Osteocyte (in vitro differentiated cells): Measurements from ENCODE around the gene PRSS1. TPM values are rescaled to one million over a fixed set of nuclear protein-coding genes. Genes with fewer than 3 reads are reported as not detected.

Experiments used
- DNase-seq: peaks from one replicate; pipeline ENCODE4 v3.0.0; 2021; ENCODE audit warnings: mixed read lengths; ENCODE audit not compliant: unreplicated experiment; ENCODE audit errors: extremely low spot score
- H3K27ac Mint-ChIP-seq: one replicate; pipeline ENCODE4 v1.8.0; 2021; ENCODE audit warnings: mild to moderate bottlenecking, mixed read lengths; ENCODE audit not compliant: unreplicated experiment
- H3K27me3 Mint-ChIP-seq: one replicate; pipeline ENCODE4 v1.8.0; 2021; ENCODE audit warnings: mixed read lengths; ENCODE audit not compliant: unreplicated experiment
- H3K36me3 Mint-ChIP-seq: one replicate; pipeline ENCODE4 v1.8.0; 2021; ENCODE audit warnings: mixed read lengths; ENCODE audit not compliant: unreplicated experiment
- H3K4me1 Mint-ChIP-seq: one replicate; pipeline ENCODE4 v1.8.0; 2021; ENCODE audit warnings: mixed read lengths; ENCODE audit not compliant: unreplicated experiment
- H3K4me3 Mint-ChIP-seq: one replicate; pipeline ENCODE4 v1.8.0; 2021; ENCODE audit warnings: mild to moderate bottlenecking, moderate library complexity, mixed read lengths; ENCODE audit not compliant: unreplicated experiment
- H3K9me3 Mint-ChIP-seq: one replicate; pipeline ENCODE4 v1.8.0; 2021; ENCODE audit warnings: mixed read lengths; ENCODE audit not compliant: unreplicated experiment
- total RNA-seq: library from RNA; stranded (reverse); gene quantifications from 2 replicates; pipeline ENCODE4 v1.2.1, GENCODE V29; 2021
- TF ChIP-seq, protein P1 (sequence below): fragments of 200-600 bp; sonication (generic); IDR thresholded peaks from 2 replicates; pipeline ENCODE4 v1.5.0; 2021; ENCODE audit warnings: antibody characterized with exemption, mild to moderate bottlenecking, moderate library complexity

The PRSS1 gene
- total RNA-seq, 1 donor from 2014 or later = not detected

DNA sequence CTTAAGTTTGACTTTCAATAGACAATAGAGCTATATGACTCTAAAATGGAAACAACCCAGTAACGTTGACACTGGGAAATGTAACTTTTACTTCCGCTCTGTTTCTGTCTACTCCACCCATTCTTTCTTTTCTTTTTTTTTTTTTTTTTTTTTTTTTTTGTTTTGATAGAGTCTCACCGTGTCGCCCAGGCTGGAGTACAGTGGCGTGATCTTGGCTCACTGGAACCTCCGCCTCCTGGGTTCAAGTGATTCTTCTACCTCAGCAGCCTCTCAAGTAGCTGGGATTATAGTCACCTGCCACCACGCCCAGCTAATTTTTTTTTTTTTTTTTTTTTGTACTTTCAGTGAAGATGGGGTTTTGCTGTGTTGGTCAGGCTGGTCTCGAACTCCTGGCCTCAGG, 35.4 kb downstream of the PRSS1 start:
- no peak overlapping the region for H3K4me3 Mint-ChIP-seq
- peaks cover 13% of the 10 kb centered on the region for H3K27me3 Mint-ChIP-seq
- DNase-seq = no peak
- H3K9me3 Mint-ChIP-seq = no peaks in the 10 kb centered on the region
- no peak overlapping the region for H3K27ac Mint-ChIP-seq
- peaks cover 5% of the 10 kb centered on the region for H3K4me1 Mint-ChIP-seq
- no peaks in the 10 kb centered on the region for H3K36me3 Mint-ChIP-seq
- TF ChIP-seq, protein P1, sequence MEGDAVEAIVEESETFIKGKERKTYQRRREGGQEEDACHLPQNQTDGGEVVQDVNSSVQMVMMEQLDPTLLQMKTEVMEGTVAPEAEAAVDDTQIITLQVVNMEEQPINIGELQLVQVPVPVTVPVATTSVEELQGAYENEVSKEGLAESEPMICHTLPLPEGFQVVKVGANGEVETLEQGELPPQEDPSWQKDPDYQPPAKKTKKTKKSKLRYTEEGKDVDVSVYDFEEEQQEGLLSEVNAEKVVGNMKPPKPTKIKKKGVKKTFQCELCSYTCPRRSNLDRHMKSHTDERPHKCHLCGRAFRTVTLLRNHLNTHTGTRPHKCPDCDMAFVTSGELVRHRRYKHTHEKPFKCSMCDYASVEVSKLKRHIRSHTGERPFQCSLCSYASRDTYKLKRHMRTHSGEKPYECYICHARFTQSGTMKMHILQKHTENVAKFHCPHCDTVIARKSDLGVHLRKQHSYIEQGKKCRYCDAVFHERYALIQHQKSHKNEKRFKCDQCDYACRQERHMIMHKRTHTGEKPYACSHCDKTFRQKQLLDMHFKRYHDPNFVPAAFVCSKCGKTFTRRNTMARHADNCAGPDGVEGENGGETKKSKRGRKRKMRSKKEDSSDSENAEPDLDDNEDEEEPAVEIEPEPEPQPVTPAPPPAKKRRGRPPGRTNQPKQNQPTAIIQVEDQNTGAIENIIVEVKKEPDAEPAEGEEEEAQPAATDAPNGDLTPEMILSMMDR = no peak

DNA sequence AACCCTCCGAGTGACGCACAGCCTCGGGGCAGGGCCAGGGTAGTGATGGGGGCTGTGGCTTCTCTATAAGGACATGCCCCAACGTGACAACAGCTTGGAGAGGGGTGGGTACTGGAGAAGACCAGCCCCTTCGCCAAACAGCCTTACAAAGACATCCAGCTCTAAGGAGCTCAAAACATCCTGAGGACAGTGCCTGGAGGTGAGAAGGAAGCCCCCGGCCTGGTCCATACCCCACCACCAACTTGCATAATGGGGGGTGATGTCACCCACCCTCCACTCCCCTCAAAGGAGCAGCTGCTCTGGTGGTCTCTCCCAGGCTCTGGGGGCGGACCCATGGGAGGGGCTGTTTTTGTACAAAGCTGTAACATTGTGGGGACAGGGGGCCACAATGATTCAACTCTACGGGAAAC, 36.6 kb downstream of the PRSS1 start:
- H3K27ac Mint-ChIP-seq = no peak overlapping the region
- no peaks in the 10 kb centered on the region for H3K9me3 Mint-ChIP-seq
- H3K27me3 Mint-ChIP-seq = peaks cover 15% of the 10 kb centered on the region
- H3K4me3 Mint-ChIP-seq = no peak overlapping the region
- no peak for DNase-seq
- TF ChIP-seq, protein P1 = no peak
- H3K36me3 Mint-ChIP-seq = no peaks in the 10 kb centered on the region
- peaks cover 5% of the 10 kb centered on the region for H3K4me1 Mint-ChIP-seq

DNA sequence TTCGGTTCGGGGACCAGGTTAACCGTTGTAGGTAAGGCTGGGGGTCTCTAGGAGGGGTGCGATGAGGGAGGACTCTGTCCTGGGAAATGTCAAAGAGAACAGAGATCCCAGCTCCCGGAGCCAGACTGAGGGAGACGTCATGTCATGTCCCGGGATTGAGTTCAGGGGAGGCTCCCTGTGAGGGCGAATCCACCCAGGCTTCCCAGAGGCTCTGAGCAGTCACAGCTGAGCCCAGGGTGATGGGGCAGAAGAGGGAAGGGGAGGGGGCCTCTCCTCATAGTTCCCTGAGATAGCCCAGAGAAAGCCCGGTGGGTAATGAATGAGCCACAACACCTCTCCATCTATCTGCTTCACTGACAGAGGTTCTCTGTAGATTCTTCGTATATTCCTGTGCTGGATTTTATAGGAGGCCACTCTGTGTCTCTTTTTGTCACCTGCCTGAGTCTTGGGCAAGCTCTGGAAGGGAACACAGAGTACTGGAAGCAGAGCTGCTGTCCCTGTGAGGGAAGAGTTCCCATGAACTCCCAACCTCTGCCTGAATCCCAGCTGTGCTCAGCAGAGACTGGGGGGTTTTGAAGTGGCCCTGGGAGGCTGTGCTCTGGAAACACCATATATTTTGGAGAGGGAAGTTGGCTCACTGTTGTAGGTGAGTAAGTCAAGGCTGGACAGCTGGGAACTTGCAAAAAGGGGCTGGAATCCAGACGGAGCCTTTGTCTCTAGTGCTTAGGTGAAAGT, 37.9 kb downstream of the PRSS1 start:
- Mint-ChIP-seq H3K4me1 (peaks cover 5% of the 10 kb centered on the region), H3K27ac (no peak overlapping the region), H3K27me3 (peaks cover 16% of the 10 kb centered on the region), H3K4me3 (no peak overlapping the region), H3K36me3 (no peaks in the 10 kb centered on the region), H3K9me3 (no peaks in the 10 kb centered on the region)
- no peak for DNase-seq
- TF ChIP-seq, protein P1 = no peak

DNA sequence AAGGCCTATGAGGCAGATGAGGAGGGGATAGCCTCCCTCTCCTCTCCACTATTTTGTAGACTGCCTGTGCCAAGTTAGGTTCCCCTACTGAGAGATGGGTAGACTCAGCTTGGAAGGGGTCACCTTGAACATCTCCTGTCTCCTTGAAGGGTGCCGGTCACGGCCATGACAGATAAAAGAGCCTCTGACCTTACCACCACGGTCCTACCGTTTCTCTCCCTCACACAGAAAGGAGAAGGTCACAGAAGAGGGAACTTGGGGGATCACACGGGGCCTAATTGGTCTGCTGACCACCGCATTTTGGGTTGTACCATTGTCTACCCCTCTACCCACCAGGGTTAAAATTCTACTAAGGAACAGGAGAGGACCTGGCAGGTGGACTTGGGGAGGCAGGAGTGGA, 38.5 kb downstream of the PRSS1 start:
- peaks cover 5% of the 10 kb centered on the region for H3K4me1 Mint-ChIP-seq
- H3K36me3 Mint-ChIP-seq = no peaks in the 10 kb centered on the region
- no peak for DNase-seq
- H3K27ac Mint-ChIP-seq = no peak overlapping the region
- peaks cover 21% of the 10 kb centered on the region for H3K27me3 Mint-ChIP-seq
- no peak overlapping the region for H3K4me3 Mint-ChIP-seq
- TF ChIP-seq, protein P1 = no peak
- no peaks in the 10 kb centered on the region for H3K9me3 Mint-ChIP-seq

DNA sequence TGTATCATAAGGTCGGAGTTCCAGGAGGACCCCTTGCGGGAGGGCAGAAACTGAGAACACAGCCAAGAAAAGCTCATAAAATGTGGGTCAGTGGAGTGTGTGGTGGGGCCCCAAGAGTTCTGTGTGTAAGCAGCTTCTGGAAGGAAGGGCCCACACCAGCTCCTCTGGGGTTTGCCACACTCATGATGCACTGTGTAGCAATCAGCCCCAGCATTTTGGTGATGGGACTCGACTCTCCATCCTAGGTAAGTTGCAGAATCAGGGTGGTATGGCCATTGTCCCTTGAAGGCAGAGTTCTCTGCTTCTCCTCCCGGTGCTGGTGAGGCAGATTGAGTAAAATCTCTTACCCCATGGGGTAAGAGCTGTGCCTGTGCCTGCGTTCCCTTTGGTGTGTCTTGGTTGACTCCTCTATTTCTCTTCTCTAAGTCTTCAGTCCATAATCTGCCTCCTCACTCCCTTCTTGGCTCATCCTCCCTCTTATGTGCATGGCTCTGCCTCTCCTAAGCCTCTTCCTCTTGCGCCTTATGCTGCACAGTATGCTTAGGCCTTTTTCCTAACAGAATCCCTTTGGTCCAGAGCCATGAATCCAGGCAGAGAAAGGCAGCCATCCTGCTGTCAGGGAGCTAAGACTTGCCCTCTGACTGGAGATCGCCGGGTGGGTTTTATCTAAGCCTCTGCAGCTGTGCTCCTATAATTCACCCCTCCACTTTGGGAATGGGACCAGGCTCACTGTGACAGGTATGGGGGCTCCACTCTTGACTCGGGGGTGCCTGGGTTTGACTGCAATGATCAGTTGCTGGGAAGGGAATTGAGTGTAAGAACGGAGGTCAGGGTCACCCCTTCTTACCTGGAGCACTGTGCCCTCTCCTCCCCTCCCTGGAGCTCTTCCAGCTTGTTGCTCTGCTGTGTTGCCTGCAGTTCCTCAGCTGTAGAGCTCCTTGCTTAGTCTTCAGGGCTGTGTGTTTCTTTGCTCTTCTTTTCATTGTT, 39.3 kb downstream of the PRSS1 start:
- Mint-ChIP-seq H3K4me1 (no peaks in the 10 kb centered on the region), H3K9me3 (no peaks in the 10 kb centered on the region), H3K36me3 (no peaks in the 10 kb centered on the region), H3K4me3 (no peak overlapping the region), H3K27ac (no peak overlapping the region), H3K27me3 (peaks cover 26% of the 10 kb centered on the region)
- DNase-seq = no peak
- TF ChIP-seq, protein P1 = no peak
